Amniotic stem cell (primary cell): Measurements from ENCODE around the gene PPP3R1.

Experiments used
- DNase-seq: peaks from one replicate; lab custom pipeline; 2025; lab: John Stamatoyannopoulos, UW

Gene PPP3R1

DNA sequence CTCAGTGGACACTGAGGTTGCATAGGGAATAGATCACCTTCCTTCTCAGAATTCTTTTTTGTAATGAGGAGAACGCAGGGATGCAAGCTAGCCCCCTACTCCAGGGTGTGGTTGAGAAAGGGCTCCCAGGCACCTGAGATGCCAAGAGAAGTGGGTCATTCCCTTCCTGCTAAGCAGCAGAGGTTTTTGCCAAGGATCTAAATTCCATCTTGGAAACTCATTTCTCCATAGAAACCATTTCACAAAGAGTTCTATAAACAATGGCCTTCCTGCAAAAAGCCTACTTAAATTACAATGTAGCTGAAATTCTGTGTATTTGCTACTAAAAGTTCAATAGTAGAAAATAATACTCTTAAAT lies 3.7 kb upstream of the PPP3R1 start:
- DNase-seq = no peak

DNA sequence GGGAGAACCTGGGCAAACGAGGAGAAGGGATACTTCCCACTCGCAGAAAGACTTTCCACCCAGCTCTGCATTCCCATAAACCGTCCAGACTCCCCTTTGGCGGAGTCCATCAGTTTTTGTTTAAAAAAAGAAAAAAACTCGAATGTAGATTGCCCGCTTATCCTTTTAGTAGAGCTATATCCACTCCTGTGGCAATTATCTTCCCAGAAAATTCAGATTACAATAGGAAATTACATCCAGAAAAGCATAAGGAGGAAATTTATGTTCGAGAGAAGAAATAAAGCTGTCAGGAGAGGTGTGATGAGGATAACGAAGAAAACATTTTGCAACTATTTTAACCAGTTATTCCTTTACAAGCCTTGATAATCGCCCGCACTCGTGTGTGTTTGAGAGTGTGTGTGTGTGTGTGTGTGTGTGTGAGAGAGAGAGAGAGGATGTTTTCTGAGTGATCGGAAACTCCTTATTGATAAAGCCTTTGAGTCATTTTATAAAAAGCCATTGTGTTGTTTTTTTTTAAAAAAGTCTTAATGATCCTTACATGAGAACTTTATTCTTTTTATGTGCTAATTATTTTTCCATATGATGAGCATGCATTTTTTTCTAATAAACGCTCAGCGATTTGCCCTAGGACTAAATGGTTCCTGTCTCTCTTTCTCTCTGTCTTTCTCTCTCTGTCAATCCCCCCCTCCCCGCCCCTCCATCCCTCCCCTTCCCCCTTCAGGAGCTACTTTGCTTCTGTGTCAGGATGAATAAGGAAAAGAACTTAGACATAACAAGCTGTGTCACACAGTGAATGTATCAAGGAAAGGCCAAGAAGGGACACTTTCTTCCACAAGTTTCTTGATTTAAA lies 1.1 kb upstream of the PPP3R1 start:
- no peak for DNase-seq

GRCh38 chr2:68251855-68252399 lies 405 bp downstream of the PPP3R1 start:
- DNase-seq = no peak

DNA sequence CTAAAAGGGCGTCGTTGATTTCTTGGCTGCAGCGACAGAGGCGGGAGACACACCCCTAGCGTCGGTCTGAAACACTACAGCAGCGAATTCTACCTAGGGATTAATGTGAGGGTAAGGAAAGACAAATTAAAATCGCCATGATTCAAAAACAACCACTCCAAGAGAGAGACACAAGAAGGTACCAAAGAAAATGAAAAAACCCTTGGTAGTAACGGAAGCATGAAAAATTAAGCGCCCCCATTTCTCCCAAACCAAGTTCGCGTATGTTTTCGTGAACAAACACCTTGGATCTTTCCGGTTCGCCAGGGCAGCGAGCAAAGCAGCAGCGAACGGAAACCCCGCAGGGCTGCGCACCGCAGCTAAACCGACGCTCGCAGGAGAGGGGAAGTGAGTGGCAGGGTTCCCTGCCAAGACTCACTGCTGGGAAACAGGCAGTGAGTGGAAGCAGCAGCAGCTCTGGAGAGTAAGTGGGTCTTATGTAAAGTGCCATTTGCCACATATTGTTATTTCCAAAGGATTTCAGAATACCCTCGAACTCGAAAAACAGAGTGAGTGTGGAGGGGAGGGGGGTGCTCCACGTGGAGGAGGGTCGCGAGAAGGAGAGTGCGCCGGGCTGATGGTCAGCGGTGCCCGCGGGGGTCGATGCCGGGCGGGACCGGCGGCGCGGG lies 1.0 kb downstream of the PPP3R1 start:
- peak; percentile 48 for DNase-seq

DNA sequence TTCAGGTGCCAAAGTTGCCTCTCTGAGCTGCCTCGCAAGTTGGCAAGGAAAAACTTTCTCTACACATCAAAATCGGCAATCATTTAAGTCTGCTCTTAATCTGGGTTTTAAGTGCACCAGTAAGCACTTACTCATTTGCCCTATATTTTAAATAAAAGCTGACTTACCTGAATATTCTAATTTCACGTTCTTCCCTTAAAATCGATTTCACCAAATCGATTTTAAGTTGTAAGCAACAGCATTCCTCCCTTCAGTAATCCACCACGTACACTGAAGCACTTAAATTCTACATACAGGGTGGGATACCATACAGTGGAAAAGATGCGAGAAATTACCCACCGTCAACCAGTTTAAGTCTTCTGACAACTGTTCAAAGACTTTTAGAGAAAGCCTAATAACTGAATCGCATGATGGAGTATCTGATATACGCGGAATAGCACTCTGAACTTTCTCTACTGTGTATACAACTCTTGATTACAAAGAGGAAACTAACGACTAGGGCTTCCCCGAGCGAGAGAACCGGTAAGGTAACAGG lies 1.6 kb downstream of the PPP3R1 start:
- DNase-seq = no peak

GRCh38 chr2:68250196-68250595 lies 2.1 kb downstream of the PPP3R1 start:
- no peak for DNase-seq

DNA sequence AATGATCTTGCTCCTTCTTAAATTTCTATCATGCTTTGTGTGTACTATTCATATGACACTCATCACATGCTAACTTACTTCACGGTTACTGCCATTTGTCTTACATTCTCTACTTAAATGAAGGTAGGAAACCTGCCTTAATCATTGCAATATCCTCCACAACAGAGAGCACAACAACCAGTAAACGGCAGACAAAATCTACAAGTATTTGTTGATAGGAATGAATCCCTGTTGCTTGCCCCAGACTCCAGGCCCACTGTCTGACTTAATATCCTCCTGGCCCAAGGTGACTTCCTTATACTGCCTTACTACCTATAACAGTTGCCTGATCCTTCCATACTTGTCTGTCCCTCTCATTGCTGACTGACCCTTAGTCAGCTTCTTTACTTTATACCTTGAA lies 3.5 kb downstream of the PPP3R1 start:
- DNase-seq = no peak

DNA sequence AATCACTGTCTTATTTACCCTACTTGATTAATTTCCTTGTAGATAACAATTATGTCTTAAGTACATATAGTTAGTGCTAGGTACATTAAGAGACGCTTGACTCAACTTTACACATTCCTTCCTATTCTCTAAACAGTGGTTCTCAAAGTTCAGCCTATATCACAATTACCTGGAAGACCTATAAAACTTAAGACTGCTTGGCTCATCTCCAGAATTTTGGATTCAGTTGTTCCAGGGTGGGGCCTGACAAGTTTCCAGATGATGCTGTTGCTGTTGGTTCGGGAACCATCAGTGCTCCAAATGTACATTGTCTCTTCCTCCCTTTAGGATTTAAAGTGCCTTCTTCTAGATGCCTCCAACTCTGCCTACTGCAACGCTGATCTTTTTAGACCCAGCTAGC lies 4.0 kb downstream of the PPP3R1 start:
- no peak for DNase-seq

DNA sequence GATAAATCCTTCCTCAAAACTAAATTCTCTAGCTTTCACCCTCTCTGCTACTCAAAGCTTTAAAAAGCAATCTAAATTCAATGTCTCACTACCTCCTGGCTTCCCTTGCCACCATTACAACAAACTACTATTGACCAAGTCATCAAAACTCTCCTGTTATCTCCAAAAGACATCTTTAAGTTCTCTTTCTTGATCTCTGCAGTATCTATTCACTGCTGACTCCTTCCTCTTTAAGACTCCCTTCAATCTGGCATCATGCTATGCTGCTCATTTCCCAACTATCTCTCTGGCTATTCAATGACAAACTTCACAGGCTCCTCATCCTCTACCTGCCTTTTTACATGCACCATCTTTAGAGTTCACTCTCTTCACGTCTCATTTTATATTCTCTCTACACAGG lies 5.9 kb downstream of the PPP3R1 start:
- no peak for DNase-seq

GRCh38 chr2:68245672-68246071 lies 6.7 kb downstream of the PPP3R1 start:
- DNase-seq = no peak

GRCh38 chr2:68245066-68245465 lies 7.3 kb downstream of the PPP3R1 start:
- no peak for DNase-seq

GRCh38 chr2:68244456-68244855 lies 7.9 kb downstream of the PPP3R1 start:
- DNase-seq = no peak

GRCh38 chr2:68241732-68242131 lies 10.6 kb downstream of the PPP3R1 start:
- no peak for DNase-seq

DNA sequence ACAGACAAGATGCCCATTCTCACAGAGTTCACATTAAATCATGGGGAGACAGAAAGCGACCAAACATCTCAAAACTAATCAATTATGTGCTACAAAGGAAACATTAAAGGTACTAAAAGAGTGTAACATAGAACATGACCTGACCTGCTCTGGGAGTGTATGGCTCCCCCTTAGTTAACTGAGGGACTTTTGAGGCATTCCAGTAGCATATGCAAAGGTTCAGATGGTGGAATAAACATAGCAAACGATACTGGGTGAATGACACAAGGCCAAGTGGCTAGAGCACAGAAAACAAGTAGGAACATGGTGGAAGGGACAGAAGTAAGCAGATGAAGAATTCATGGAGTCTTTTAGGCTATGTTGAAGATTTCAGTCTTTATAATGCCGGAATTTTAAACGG lies 11.9 kb downstream of the PPP3R1 start:
- no peak for DNase-seq

DNA sequence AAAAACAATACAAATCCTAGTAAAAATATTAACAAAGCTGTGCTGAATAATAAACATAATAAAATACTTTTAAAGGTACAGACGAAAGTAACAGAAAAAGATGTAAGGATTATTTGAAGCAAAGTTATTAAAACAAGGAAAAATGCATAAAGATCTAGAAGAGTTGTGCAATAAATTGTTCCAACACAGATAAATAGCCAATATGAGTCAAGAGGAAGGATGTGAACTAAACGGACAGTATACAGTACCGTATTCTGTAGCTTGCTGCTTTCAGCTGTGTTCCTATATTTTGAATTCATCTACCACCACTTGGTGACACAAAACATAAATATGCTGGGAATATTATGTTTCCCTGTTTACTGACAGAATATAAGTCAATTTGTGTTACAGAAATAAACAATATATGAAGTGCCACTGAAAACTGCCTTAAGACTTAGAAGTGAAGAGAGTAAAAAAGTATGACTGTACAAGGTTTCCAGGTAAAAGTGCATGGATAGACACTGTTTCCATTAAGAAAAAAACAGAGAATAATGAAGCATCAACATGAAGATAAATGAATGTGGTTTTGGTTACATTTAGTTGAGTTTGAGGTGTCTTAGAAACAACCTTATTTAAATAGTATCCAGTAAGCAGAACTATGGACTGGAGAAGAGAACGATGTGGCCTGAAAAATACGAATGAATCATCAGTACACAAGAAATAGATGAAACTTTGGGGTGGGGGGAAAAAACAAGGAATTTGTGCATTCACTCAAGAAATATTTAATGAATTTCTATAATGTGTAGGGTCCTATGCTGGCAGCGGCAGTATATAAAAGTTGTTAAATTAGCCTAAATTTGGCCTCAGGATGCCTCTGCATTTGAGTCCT lies 13.1 kb downstream of the PPP3R1 start:
- no peak for DNase-seq

GRCh38 chr2:68237976-68238580 lies 14.3 kb downstream of the PPP3R1 start:
- DNase-seq = no peak

- no peak for DNase-seq
Measured at GRCh38 chr2:68237404-68237803, 14.9 kb downstream of the PPP3R1 start.

GRCh38 chr2:68236876-68237275 lies 15.5 kb downstream of the PPP3R1 start:
- DNase-seq = no peak

GRCh38 chr2:68236103-68236734 lies 16.1 kb downstream of the PPP3R1 start:
- DNase-seq = no peak

DNA sequence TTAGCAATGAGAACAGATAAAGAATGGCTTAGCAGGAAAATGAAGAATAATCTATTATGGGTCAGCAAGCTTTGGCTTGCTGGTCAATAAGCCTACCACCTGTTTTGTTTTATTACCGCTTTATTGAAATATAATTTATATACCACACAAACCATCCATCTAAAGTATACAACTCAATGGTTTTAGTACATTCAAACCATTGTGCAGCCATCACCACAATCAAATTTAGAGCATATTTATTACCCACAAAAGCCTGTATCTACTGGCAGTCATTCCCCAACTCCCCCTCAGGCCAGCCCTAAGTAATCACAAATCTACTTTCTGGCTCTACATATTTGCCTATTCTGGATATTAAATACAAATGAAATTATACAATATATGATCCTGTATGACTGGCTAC lies 17.2 kb downstream of the PPP3R1 start:
- DNase-seq = no peak

DNA sequence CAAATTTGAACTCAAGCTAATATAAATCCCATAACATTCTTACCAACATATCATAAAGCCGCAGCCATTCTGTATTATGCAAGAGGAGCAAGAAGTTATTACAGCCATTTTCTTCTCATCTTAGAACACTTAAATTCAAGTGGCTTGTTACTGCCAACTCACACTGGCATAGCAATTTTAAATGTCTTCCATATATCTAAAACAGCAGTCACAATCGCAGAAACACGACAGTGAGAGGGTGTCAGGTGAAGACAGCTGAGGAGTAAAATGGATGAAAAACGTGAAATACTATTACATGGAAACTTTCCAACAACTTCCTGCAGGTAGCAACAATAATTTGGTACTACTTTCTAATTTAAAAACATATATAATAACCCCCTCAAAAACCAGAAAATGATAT lies 17.9 kb downstream of the PPP3R1 start:
- no peak for DNase-seq
